Stimulated activated CD8-positive, alpha-beta memory T cell treated with anti-CD3 and anti-CD28 coated beads, Interleukin-4, amount 100 ng/mL, for 24 hours (primary cell): ENCODE results near the gene CCSAP.
"Not testable (repeated sequence)": the region's sequence is repeated elsewhere in the genome, so short reads cannot be mapped to it uniquely, and the experiment has no call there.

ENCODE experiments used
- DNase-seq: peaks from one replicate; pipeline ENCODE4 v3.0.0-alpha.2; 2020; ENCODE audit warnings: low read depth

CCSAP gene

DNA sequence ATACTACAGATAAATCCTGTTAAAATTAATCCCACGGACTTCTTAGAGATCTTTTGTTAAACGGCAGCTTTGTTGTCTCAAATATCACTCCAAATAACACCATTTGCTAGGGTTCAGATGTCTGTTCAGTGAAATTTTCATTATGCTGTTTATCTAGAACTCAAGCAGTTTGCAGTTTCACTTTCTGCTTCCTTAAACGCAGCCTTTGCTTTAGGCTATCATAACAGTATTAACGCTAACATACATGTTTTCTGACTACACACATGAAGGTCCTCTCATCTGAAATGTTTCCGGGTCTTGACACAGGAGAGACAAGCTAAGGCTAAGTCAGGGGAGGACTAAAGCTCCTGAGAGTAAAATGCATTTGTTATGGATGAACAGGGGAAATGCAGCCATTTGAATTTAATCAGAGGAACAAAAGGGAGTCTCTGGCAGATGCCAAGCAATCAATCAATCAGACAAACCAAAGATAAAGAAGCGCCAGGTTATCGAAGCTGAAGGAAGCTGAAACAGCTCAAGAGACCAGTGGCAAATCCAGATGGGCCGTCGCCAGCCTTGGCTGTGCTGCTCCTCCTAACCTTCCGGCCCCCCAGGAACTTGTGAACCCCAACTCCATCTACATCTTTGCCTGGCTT lies 16.9 kb downstream of the CCSAP start:
- no peak for DNase-seq

DNA sequence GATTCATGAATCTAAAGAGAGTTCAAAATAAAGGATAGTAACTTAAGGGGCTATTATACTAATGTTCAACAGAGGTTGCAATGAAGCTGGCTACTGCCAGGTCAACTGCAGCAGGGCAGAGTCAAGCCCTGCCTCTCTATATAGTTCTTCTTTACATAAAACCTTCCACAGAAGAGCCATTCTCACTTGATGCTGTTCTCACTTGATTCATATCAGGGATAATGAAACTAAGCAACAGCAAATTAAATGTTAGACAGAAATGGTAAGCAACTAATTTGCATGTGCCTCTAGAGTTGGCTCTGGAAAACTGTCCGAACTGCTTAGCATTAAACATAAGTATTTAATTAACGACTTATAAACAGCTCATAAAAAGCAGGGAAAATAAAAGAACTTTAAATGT lies 17.4 kb downstream of the CCSAP start:
- no peak for DNase-seq

DNA sequence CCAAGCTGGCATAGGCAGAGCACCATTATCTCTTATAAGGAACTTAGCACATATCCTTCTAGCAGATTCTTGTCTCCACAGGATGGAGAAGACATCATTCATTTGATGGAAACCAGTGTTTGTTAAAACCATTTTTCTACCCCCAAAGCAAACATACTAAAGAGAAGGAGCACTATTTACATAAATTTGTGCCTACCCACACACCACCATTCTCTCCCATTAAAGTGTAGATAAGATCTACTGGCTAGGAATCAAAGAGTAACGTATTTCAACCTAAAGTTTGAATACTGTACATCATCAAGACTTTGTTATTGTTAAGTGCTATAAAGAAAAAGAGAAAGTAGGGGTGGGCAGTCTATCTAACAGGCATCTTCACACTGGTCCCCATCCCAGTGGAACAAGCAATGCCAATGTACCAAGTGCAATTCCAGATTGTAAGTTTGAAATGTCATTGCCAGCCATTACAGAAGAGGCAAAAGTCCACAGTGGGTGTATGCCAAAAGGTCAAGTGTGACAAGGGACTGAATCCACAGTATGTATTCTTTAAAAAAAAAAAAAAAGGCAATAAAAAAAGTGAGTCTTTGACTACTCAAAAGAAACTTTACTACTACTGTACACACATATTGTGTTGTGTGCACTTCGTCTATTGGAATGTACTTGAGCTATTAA lies 18.8 kb downstream of the CCSAP start:
- DNase-seq: no peak

DNA sequence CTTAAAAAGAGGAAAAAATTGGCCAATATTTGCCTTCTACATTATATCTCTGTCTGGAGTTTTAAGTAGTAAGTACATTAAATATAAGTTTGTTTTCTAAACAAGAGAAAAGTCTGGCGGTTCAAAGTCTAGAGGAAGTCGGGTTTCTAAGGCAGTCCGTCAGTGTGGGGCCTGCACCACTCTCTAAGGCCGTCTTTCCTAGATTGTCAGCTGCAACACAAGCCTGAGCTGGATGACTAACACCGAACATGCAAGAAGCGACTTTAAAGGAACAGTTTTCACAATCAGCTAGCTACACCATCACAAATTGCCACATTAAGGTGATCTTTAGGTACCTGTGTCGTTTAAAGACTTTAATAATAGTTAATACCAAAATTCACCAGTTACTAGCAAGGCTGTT lies 19.6 kb downstream of the CCSAP start:
- no peak for DNase-seq

- DNase-seq: no peak
Measured at GRCh38 chr1:229319487-229319886, 23.4 kb downstream of the CCSAP start.

DNA sequence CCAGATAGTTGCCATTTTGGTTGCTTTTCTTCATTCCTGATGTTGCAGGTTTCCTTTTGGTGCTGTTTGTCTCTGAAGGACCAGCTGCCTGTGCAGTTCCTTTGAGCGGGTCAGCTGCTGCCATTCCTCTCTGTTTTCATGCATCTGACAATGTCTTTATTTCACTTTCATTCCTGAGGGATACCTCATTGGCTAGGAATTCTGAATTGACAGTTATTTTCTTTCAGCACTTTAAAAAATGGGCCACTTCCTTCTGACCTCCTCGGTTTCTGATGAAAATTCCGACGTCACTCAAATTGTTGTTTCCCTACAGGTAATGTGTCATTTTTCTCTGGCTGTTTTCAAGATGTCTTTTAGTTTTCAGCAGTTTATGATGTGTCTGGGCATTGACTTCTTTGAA lies 24.8 kb downstream of the CCSAP start:
- no peak for DNase-seq

GRCh38 chr1:229316166-229316565 lies 26.7 kb downstream of the CCSAP start:
- no peak for DNase-seq

- no peak for DNase-seq
Measured at GRCh38 chr1:229310833-229311232, 32.0 kb downstream of the CCSAP start.

DNA sequence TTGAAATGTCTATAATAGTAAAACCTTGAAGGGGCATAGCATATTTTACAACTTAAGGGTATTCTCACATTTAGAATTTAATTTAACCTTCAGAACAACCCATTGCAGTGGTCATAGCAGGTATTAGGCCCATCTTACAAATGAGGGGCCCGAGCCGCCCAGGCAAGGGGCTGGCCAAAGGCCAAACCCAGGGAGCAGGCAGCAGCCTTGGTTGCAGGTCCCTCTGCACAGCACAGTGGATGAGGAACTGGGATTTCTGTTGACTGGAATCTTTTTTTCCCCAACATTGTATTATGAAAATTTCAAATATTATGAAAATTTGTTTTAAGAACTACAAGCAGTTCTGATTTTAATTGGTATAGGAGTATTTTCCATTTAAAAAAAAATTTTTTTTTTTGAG lies 33.2 kb downstream of the CCSAP start:
- no peak for DNase-seq

GRCh38 chr1:229309074-229309473 lies 33.8 kb downstream of the CCSAP start:
- DNase-seq: no peak

DNA sequence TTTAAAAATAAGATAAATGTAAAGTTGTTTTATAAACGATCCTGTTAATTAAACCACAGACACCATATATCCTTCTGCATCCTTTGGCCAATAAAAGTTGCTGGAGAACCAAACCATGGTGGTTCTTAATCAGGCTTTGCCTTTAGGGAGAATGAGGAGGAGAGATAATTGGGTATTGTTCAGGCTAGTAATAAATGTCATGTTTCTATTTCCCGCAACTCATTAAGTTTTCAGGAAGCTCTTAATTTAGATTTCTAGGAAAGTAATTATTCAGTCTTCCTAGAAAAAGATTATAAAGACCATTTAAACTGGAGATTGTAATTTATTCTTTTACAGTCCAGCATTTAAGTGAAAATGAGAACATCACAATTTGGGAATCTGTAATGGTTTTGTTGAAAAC lies 37.5 kb downstream of the CCSAP start:
- DNase-seq: no peak

DNA sequence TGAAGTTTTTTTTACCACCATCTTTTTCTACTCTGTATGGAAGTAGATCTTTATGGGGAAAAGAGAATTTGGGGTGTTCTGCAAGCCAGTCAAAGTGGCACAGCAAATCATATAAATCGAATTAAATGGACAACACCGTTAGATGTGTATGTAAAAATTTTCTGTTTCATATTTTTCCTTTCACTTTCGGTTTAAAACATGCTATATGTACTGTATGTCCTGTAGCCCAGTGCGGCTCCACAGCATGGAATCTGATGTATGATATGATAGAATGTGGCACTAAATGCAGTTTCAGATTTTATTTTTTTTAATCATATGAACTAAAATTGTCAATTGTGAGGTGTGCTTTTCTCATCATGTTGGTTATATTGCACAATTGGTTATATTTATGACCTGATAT lies 39.0 kb downstream of the CCSAP start:
- DNase-seq: no peak

GRCh38 chr1:229302740-229303139 lies 40.1 kb downstream of the CCSAP start:
- DNase-seq: no peak

GRCh38 chr1:229300099-229300757 lies 42.6 kb downstream of the CCSAP start:
- no peak for DNase-seq

DNA sequence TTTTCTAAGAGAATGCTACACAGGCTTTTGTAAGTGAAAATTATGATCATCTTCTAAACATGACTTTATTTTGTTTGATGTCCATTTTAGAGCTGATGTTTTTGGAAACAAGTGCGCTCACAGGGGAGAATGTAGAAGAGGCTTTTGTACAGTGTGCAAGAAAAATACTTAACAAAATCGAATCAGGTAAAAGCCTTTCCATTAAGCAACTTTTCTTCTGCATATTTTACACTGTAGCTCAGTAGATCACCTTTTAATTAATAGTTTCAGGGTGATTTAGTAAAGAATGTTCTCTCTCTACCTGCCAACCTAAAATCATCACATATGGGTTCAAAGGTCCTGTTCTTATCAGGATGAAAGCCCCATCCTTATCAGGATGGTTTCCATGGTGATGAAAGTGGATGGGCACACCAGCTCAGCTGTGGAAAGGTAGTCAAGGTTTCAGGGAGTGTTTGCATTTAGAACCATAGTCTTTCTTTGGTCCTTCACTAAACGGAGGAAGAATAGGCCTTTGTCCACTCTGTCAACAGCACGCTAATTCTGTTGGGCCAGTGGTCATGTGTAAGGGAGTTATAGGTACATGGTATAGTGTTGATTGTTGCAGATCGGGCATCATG lies 43.9 kb downstream of the CCSAP start:
- no peak for DNase-seq

DNA sequence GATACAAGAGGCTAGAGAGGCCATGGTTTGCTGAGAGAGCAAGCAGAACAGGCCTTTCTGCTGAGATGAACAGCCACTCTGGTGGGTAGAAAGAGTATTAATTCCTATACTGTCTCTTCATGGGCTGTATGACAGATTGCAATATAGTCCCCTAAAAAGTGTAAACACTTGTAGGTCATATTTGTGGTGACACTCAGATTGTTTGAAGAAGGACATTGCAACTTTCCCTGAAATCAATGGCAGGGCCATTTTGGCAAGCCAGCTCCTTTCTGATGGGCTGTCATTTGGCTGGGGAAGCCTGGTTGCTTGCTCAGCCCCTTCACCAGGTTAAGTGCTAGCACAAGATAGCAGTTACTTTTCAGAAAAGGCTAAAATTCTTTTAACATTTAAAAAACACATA lies 44.4 kb downstream of the CCSAP start:
- DNase-seq: no peak

GRCh38 chr1:229297746-229298145 lies 45.1 kb downstream of the CCSAP start:
- no peak for DNase-seq

GRCh38 chr1:229296541-229296941 lies 46.3 kb downstream of the CCSAP start:
- no peak for DNase-seq

DNA sequence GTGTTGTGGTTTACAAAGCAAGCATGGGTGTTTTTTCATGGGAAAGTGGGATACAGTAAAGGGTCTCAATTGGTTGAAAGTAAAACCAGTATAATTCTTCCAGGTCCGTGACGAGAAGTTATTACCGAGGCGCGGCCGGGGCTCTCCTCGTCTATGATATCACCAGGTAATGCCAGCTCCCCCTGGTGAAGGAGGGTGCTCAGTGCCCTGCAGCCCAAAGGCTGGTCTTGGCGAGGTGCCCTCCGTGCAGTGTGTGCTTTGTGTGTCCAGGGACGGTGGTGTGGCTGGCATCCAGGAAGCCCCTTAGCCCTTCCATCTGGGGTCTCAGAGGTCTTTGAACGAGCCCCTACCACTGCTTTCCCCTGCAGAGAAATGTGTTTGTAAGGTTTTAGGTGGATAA lies 47.1 kb downstream of the CCSAP start:
- no peak for DNase-seq

DNA sequence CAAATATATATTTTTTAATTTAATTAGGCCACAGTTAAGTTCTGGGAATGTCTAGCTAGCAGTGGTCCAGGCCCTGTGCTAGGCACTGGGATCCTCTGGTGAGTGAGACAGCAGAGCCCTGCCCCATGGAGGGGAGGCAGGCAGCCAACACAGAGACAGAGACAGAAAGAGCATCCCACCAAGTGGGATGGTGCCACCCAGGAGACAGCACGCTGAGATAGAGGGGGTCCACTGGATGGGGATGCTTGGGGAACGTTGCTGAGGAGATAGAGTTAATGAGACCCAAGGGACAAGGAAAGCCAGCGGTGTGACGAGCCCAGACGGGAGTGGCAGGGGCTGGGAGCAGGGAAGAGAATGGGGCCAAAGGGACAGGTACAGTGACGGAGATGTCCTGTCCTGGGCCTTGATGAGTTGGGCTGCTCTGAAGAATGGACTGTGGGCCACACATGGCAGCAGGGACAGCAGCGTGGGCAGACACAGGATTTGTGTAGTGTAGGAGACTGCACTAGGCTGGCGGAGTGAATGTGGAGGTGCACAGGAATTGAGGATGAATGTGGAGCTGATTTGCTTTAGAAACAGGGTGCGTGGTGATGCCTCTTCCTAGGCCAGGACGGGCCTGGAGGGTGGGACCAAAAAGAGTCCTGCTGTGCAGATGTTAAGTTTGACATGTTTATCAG lies 49.2 kb downstream of the CCSAP start:
- no peak for DNase-seq

DNA sequence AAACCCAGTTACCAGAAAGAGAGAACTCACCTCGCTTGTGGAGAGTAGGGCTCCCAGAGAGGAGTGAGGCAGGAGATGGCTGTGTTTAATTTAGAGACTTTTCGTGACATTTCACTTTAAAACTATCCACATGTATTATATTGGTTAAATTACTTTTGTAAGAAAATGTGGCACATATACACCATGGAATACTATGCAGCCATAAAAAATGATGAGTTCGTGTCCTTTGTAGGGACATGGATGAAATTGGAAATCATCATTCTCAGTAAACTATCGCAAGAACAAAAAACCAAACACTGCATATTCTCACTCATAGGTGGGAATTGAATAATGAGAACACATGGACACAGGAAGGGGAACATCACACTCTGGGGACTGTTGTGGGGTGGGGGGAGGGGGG lies 51.2 kb downstream of the CCSAP start:
- not testable (repeated sequence) for DNase-seq

- no peak for DNase-seq
Measured at GRCh38 chr1:229288516-229288915, 54.3 kb downstream of the CCSAP start.

DNA sequence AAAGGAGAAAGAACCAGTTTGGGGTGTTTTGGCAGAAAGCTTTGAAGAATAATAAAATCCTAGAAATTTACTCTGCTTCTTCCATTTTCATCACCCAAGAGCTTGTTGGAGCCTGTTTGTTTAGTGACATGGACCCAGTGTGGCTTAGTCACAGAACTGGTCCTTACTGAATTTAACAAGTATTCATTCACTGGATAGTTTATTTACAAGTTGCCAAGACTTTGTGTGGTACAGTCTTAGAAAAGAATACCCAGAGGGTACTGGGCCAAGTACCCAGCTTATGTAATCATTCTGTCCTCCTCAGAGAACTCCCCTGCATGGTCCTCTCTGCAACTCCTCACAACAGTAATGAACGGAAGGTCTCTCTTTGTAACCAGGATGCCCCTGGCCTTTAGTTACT lies 55.6 kb downstream of the CCSAP start:
- no peak for DNase-seq
